ENCODE results near the gene EEIG2.

Gene EEIG2

GRCh38 chr1:108541861-108542260, 18.0 kb upstream of the EEIG2 start:
- no peak for TF ChIP-seq TCF12 (IDR thresholded peaks at IDR 0.05; ENCODE audit: low read depth)

- TF ChIP-seq NFIC (IDR thresholded peaks at IDR 0.05), result no peak
- TF ChIP-seq TAF1 (IDR thresholded peaks at IDR 0.05; ENCODE audit: low read depth), result no peak
- TF ChIP-seq REST (IDR thresholded peaks at IDR 0.05; ENCODE audit: low read depth), result no peak
- no peak for TF ChIP-seq CREB1 (IDR thresholded peaks at IDR 0.05; ENCODE audit: low read depth)
- TF ChIP-seq EGR1 (IDR thresholded peaks at IDR 0.05), result no peak
- TF ChIP-seq YY1 (IDR thresholded peaks at IDR 0.05; ENCODE audit: low read depth), result no peak
- TF ChIP-seq USF1 (IDR thresholded peaks at IDR 0.05), result no peak
- no peak for TF ChIP-seq EP300 (IDR thresholded peaks at IDR 0.05; ENCODE audit: borderline replicate concordance)
- TF ChIP-seq, protein P1, sequence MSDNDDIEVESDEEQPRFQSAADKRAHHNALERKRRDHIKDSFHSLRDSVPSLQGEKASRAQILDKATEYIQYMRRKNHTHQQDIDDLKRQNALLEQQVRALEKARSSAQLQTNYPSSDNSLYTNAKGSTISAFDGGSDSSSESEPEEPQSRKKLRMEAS (IDR thresholded peaks at IDR 0.05), result no peak
- no peak for TF ChIP-seq CEBPB (IDR thresholded peaks at IDR 0.05)
- TF ChIP-seq ZBTB7A (IDR thresholded peaks at IDR 0.05; ENCODE audit: low read depth), result no peak
- TF ChIP-seq FOXM1 (IDR thresholded peaks at IDR 0.05; ENCODE audit: borderline replicate concordance, low read depth), result no peak
These were observed 8.6 kb upstream of the EEIG2 start for GRCh38 chr1:108551137-108551862.

DNA sequence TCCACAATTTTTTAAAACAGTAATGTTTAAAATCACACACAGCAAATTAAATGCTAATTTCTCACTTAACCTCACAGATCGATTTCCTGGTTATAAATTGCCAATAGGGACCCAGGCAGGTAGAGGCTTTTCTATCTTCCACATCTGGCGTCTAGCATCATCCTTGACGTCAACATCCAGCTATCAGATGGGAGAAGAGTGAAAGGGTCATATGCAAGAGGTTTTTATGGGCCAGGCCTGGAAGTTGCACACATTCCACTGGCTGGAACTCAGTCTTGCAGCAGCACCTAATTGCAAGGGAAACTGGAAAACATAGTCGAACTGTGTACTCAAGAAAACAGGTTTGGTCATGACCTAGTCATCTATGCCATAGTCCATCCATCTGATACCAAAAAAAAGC, 6.0 kb upstream of the EEIG2 start:
- TF ChIP-seq EP300 (IDR thresholded peaks at IDR 0.05; ENCODE audit: borderline replicate concordance) (no peak), EGR1 (IDR thresholded peaks at IDR 0.05) (no peak), YY1 (IDR thresholded peaks at IDR 0.05; ENCODE audit: low read depth) (no peak), TEAD4 (IDR thresholded peaks at IDR 0.05) (no peak), USF1 (IDR thresholded peaks at IDR 0.05) (no peak), RAD21 (IDR thresholded peaks at IDR 0.05; ENCODE audit: low read depth) (no peak), REST (IDR thresholded peaks at IDR 0.05; ENCODE audit: low read depth) (no peak), TAF1 (IDR thresholded peaks at IDR 0.05; ENCODE audit: low read depth) (no peak), CREB1 (IDR thresholded peaks at IDR 0.05; ENCODE audit: low read depth) (no peak)

DNA sequence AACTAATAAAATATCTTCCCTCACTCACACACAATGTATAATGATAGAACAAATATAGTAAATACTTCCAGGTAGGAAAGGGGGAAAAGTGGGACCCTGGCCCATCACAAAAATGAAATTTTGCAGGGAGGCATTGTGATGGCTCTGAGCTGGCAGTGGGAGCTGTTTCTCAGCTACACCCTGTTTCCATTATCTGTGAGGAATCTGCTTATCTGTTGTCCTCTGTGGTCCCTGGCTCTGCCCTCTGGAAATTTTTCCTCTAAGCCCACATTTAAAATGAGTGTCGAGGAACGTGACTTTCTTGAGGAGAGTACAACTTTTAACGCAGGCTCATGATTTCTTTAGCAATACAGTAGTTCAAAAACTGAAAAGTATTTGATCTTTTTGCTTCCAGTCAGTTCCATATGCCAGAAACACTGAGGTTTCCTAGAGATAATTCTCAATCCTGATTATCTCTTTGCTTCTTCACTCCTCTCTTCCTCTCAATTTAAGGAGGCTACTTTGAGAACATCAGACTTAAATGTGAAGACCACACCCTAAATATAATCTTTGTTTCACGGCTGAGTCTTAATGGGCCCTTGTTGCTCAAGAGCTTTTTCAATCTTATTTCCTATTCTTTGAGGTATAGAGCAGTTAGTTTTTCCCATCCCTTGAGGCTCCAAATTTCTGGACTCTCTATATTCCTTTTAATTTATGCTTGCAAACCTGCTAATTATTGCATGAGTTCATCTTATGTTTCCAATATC, 5.0 kb upstream of the EEIG2 start:
- TF ChIP-seq CREB1 (IDR thresholded peaks at IDR 0.05; ENCODE audit: low read depth), result no peak
- no peak for TF ChIP-seq EGR1 (IDR thresholded peaks at IDR 0.05)

- TF ChIP-seq CREB1 (IDR thresholded peaks at IDR 0.05; ENCODE audit: low read depth) (no peak), FOXM1 (IDR thresholded peaks at IDR 0.05; ENCODE audit: borderline replicate concordance, low read depth) (no peak), NFIC (IDR thresholded peaks at IDR 0.05) (no peak), TCF12 (IDR thresholded peaks at IDR 0.05; ENCODE audit: low read depth) (no peak), RAD21 (IDR thresholded peaks at IDR 0.05; ENCODE audit: low read depth) (no peak), TEAD4 (IDR thresholded peaks at IDR 0.05) (no peak), EP300 (IDR thresholded peaks at IDR 0.05; ENCODE audit: borderline replicate concordance) (no peak), REST (IDR thresholded peaks at IDR 0.05; ENCODE audit: low read depth) (no peak), USF1 (IDR thresholded peaks at IDR 0.05) (no peak), YY1 (IDR thresholded peaks at IDR 0.05; ENCODE audit: low read depth) (no peak), EGR1 (IDR thresholded peaks at IDR 0.05) (no peak), TAF1 (IDR thresholded peaks at IDR 0.05; ENCODE audit: low read depth) (no peak), CEBPB (IDR thresholded peaks at IDR 0.05) (no peak), ZBTB7A (IDR thresholded peaks at IDR 0.05; ENCODE audit: low read depth) (no peak)
- TF ChIP-seq, protein P1 (IDR thresholded peaks at IDR 0.05), result no peak
These were observed 3.8 kb upstream of the EEIG2 start for GRCh38 chr1:108556066-108556465.
